DMS114 treated with DMSO at 0.1 percent for 48 hours (cell line): ENCODE measurements around the gene TRPM1.

ENCODE experiments used
- DNase-seq: peaks from one replicate; lab custom pipeline; 2025; ENCODE audit not compliant: unreplicated experiment; lab: John Stamatoyannopoulos, UW

Gene TRPM1

DNA sequence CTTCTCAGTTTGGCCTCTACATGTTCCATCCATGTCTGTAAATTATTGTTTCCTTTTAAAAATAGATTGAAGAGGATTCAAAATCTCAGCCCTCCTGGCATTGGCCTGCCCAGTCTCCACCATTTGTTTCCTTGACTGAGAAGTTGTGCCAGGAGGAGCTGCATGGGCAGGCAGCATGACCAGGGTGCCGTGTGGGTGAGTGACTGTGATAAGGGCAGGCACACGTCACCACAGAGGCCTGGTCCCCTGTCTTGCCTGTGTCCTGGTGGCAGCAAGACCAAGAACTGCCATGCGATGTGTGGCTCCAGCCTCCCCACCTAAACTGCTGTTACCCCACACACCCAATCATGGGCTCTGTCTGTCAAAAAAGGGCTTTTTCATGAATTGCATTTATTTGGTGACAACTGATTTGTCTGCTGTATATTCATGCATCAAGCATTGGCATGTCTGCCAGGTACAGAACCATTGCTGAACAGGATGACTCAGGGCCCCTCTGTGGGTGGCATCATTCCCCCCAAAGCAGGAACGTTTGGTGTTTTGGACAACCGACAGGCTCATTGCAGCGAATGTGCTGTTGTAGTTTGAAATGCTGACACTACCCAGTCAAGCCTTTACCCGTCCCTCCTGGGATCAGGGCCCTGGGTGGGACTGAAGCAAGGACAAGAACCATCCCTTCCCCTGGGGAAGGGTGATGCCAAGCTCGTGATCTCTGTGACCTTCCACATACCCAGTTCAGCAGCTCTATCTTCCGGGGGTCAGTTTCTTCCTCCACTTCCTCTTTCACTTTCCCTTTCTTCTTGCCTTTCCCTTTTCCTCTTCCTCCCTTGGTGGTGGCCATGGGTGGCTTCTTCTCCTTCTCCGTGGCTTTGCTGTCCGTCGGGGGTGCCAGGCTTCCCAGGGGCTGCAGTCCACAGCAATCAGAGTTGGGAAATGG is 51.6 kb downstream of the TRPM1 start:
- no peak for DNase-seq

GRCh38 chr15:31049111-31049510 is 52.4 kb downstream of the TRPM1 start:
- DNase-seq, result no peak

GRCh38 chr15:31047437-31047836 is 54.1 kb downstream of the TRPM1 start:
- DNase-seq, result no peak

DNA sequence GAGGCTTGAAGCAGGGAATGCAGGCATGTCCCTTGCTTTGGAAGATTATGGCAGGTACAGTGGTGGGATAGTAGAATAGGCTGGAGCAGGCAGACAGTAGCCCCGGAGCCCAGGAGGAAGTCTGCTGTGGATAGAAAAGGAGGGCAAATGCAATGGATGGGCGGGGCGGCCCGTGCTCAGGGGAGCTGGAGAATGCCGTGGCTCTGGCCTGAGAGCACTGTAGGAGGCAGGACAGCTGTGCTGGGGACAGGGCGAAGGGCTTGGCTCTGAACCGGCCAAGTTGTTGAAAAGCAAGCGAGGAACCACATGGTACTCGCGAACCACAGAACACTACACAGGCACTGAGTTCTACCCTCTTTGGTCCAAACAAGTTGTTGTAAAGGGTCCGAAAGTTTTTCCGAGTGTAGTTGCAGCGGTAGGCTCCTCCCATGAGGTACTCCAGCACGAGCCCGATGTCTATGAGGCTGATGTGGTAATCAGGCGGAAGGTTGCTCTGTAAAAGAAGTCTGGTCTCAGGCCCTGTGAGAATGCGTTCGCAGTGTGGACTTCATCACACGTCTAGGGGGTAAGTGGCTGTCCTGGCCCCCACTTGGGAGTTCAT is 54.7 kb downstream of the TRPM1 start:
- DNase-seq, result no peak

- no peak for DNase-seq
Measured at GRCh38 chr15:31045606-31046005, 55.9 kb downstream of the TRPM1 start.

DNA sequence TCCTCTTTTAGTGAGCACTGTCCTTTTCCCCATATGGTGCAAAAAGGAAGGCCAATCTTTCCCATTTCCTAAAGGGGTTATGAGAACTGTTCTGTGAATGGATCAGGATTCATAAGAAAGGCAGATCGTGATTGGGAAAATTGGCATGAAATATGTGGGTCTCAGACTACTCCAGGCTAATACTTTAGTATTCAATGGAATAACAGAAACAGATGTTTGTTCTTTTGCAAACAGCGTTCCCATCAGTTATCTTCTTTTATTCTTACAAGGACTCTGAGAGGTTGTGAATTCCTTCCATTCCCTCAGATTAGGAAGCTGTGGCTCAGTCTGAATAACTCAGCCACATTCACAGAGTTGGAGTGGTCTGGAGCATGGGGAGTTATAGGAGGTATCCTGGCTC is 58.8 kb downstream of the TRPM1 start:
- no peak for DNase-seq

DNA sequence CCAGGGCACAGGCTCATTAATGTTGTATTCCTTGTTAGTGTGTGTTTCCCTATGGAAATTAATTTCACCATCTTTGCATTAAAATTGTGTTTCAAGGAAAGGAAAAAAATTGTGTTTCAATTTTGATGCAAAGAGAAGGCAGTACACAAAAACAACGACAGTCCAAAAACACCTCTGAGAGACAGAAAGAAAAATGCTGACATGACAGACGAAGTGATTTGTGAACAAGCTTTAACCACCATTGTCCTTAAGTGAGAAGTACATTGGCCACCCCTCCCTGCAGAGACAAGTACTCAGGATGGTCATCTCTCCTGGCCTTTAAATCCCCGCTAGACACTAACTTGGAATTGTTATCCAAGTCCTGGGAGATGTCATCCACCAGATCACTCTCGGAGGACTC is 59.9 kb downstream of the TRPM1 start:
- no peak for DNase-seq

DNA sequence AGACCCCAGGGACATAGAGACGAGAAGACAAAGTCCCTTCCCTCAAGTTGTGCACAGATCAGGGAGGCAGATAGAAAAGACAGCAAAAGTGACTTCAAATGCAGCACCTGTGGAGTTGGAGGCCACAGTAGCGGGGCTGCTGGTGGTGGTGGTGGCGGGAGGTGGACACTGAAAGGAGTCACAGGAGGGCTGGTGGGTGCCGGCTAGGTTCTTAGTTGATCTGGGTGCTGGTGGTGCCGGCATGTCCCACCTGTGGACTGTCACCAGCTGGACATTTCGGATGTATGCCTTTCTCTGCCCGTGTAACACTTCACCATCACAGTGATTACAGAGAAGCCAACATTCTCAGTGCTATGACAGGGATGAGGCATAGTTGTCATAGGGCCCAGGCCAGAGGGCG is 60.9 kb downstream of the TRPM1 start:
- DNase-seq, result no peak

DNA sequence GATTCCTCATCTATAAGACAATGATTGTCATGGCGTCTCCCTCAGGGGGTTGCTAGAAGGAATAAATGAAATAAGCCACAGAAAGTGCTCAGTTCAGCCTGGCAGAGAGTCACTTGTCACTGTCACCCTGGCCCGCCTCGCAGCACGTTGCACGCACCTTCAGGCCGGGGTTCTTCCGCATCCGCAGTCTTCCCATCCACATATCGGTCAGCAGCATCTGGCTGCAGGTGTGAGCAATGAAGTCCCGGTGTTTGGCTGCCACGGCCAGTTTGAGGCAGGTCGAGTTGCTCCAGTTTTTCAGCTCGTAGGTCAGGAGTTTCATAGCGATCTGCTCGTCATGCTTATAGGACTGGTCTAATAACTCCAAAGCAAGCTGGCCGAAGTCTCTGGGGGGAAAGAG is 61.6 kb downstream of the TRPM1 start:
- DNase-seq, result no peak

DNA sequence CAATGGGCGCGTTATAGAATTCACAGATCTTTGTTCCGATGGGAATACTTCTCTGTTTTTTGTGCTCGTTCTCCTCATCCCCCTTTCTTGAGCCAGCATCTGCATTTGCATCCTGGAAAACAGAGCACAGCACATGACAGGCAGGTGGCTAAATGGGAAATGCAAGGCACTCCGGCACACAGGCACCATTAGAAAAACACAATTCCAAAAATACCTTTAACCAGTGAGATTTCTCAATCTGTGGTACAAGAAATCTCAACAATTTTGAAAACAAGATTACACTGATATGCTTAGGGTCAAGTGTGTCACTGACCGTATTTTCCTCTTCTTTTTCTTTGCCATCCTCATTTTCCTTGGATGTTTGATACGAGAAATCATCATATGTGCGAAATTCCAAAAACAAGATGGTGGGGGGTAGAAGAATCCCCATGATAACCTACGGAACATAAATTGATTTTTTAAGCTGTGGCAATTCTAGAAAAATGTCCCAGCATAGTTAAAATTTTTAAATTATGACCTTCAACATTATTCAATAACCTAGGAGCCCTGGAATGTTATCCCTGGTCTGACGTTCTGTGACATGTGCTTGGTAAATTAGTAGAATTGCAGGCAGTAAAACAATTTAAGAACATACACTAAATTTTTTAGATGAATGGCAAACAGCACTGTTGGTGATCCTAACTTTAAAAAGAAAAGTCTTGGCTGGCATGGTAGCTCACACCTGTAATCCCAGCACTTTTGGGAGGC is 63.6 kb downstream of the TRPM1 start:
- DNase-seq, result no peak

DNA sequence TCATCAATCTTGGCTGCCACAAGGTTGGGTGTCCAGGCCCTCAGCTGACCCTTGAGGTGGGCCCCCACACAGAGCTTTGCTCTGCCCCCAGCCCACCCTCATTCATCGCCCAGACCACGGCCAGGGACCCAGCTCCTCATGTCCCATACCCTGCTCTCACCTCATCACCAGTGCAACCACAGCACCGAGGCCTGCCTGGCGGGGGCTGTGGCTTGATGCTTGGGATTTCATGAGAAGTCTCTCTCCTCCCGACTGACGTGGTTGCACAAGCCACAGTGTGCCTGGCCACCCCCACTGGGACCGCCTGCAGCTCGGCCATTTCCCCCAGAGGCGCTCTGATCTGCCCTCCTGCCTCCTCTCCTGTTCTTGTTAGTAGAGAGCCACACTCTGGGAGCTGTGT is 64.7 kb downstream of the TRPM1 start:
- DNase-seq, result no peak

DNA sequence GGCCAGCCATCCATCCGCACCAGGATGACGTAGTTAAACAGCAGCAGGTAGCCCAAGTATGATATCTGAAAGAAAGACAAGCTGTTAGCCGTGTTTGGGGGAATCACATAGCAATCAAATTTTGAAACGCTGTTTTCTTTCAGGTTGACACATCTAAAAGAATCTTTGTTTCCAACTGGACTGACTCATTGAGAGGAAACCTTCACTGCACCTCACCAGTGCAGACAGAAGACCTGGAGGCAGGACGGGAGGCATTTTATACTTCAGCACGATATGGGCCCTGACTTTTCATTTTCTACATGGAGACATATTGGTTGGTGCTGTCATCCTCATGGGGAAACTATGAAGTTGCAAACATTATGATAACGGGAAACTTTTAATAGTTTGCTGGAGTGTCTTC is 65.9 kb downstream of the TRPM1 start:
- no peak for DNase-seq

- no peak for DNase-seq
Measured at GRCh38 chr15:31034152-31034551, 67.4 kb downstream of the TRPM1 start.

DNA sequence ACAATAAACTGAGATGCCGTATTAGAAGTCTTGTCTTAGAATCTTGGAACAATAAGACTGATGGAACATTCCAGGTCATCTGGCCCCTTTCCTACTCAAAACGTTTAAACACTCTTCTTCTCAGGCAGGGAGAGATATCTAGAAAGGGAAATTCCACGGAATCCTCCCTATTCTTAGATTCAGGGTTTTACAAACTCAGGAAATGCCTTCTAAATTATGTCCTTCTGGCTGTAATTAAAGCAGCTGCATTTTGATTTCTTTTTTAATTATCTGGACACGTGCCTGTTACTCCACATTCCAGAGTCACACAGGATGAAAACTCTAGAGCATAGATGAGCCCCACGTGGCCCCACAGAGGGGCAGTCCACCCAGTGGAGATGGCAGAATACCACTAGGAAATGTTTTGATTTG is 68.6 kb downstream of the TRPM1 start:
- DNase-seq, result no peak

- no peak for DNase-seq
Measured at GRCh38 chr15:31031471-31032067, 70.0 kb downstream of the TRPM1 start.

DNA sequence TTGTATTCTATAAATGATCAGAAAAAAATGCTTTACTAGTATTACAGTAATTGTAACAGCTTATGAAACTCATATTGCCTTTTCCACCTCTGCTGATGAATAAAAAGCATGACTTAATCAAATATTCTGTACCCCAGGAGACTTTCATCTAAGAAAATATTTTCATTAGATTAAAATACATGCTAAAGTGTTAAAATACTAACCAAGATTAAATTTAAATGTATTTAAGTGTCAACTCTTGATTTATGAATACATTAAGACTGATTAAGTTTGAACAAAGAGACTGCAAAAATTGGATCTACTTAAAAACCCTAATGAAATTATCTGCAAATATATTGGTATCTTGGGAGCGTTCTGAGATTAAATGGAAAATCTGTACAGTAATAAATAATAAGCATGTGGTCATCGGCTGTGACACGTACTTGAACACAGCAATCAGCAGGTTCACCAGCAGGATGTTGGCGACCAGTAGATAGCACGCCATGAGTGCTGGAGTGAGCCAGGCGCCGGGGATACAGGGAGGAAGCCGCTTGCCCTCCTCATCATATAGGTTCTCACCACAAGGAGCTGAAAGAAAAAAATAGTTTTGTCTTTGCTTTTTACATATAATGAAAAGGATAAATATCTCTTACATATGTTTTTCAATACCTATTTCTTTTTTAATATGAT is 73.5 kb downstream of the TRPM1 start:
- no peak for DNase-seq

DNA sequence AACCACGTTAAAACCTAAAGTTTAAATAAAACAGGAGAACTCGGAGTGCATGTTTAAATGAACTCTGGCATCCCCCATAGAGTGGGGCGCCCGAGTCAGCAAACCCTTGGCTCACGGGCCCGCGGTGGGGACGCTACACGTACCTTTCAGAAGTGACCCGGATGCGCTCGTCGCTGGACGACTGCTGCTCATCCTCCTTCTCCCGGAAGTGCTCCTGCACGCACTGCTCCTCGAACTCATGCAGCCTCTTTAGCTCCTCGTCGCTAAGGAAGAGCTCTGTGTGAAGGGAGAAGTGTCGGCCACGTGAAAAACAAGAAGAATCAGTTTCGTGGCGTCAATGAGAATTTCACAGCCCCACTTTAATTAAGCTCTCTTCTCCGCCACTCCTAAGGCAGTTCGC is 75.5 kb downstream of the TRPM1 start:
- DNase-seq, result no peak

DNA sequence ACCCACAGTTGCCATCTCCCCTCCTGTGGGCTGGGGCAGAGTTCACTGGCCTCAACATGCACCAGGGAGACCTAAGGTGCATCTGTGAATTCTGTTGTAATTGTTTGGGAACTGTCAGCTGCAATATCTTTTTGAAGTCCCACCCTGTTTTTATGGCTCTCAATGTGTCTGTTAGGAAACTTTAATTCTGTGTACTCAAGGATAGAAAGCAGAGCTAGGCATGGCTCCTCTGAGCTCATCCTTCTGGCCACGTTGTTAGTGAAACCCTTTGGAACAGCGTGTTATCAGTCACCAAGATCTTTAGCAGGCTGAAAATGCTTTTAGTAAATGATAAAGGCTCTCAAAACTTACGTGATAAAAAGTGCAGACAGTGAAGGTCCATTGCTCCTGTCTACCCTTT is 76.5 kb downstream of the TRPM1 start:
- no peak for DNase-seq

DNA sequence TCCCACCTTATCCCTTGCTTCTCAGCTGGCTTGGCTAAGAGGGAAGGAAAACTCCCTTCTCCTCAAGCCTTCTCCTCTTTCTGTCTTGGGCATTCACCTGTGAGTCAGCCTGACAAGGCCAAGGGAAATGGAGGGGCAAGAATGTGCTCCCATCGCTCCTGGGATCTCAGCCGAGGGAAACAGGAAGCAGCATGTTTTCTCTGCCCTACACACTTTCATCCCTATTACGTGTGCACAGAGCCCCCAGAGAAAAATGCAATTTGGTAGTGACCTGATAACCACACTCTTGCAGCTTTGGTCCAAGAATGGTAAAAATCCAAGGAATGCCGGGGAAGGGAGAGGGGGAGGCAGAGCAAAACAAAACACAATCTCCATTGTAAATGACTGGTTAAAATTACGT is 77.2 kb downstream of the TRPM1 start:
- DNase-seq, result no peak

GRCh38 chr15:31023841-31024240 is 77.7 kb downstream of the TRPM1 start:
- DNase-seq, result no peak

GRCh38 chr15:31021067-31021665 is 80.4 kb downstream of the TRPM1 start:
- no peak for DNase-seq
